GM21529 (cell line): ENCODE data around the gene WFDC1.

ENCODE experiments used
- ATAC-seq: cut with Tn5 transposase; IDR thresholded peaks from one replicate; pipeline ENCODE4 v1.9.1; 2021; ENCODE audit not compliant: unreplicated experiment

The WFDC1 gene

DNA sequence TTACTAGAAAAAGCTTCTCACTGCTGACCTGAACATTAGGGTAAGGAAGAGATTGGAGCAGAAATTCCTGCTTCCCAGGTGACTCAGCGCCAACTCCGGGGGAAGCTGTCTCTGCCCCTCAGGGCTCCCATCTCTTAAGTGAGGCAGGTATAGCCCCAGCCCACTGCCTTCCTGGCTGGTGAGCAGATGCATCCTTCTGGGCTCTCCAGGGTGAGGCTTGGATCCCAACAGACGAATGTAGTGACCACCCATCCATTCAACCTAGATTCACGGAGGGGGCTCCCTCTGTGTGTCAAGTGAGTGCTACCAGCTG lies 76.8 kb downstream of the WFDC1 start:
- no peak for ATAC-seq

- no peak for ATAC-seq
These were observed 79.3 kb downstream of the WFDC1 start for GRCh38 chr16:84373907-84374489.

DNA sequence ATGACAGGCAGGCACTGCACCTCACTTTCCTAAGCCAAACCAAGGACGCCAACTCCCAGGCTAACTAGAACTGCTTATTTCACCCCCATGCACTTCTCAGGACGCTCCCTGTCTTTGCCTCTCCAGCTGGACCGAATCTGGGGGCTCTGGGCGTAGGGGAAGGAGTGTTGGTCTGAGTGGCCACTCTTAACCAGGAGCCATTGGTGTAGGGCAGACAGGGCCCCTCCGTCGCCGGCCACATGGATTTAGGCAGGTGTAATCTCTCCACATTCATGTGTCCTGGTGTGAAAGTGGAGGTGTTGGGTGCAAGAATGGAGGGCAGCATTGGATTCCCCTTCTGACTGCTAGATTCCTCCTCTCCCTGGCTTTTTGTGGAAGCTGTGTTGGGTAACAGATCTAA lies 83.4 kb downstream of the WFDC1 start:
- no peak for ATAC-seq

- no peak for ATAC-seq
These were observed 83.9 kb downstream of the WFDC1 start for GRCh38 chr16:84378567-84378966.

- ATAC-seq, result no peak
These were observed 84.5 kb downstream of the WFDC1 start for GRCh38 chr16:84379008-84379708.
